GM15510 (cell line): ENCODE data around the gene RABGGTA.

Source experiments
- POLR2A ChIP-seq: IDR thresholded peaks from 3 replicates; pipeline ENCODE4 v1.6.1; 2011; ENCODE audit warnings: borderline replicate concordance; ENCODE audit not compliant: insufficient read length; ENCODE audit errors: extremely low read depth

The RABGGTA gene

GRCh38 chr14:24291446-24292117, 20.2 kb upstream of the RABGGTA start:
- no peak for TF ChIP-seq POLR2A

DNA sequence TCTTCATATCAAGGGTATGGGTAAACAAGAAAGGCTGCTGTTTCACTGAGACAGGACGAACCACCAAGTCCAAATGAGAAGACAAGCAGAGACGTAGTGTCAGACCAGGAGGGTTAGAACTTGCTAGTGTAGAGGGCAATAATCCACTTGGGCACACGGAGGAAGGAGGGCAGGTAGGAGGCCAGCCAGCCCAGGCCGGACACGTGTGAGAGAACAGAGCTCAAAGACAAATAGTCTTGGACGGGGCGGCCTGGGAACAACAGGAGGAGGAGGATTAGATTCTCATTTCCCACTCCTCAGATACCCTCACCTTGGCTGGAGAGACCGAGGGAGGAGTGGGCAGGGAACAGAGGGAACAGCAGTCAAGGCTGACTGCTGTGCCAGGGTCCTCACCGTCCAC, 19.3 kb upstream of the RABGGTA start:
- no peak for TF ChIP-seq POLR2A

DNA sequence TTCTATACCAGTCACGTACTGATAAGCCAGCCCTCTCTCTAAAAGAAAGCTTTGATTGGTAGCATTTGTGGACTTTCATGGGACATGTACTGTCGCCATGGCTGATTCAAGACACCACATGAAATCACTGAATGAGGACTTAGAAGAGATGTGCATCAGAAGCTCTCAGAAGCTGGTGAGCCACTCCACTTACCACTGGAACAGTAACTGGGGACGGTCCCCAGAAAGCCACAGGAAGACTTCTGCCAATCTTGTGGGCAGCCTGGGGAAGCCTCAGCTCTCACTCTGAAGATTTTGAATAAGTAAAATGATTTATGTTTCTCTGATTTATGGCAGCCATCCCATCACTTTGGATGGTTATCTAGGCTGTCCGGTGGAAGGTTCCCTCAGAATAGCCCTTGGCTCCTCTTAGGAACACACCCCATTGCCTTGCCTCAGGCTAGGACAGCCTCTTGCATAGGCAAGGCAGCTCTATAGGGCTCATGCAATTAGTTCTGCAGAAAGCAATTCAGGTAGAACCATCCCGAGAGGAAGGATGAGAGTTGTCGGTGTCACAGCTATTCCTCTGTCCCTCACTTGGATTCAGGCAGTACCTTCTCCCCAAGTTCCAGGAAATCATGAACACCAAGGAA, 18.4 kb upstream of the RABGGTA start:
- no peak for TF ChIP-seq POLR2A

GRCh38 chr14:24286996-24287395, 15.6 kb upstream of the RABGGTA start:
- no peak for TF ChIP-seq POLR2A

DNA sequence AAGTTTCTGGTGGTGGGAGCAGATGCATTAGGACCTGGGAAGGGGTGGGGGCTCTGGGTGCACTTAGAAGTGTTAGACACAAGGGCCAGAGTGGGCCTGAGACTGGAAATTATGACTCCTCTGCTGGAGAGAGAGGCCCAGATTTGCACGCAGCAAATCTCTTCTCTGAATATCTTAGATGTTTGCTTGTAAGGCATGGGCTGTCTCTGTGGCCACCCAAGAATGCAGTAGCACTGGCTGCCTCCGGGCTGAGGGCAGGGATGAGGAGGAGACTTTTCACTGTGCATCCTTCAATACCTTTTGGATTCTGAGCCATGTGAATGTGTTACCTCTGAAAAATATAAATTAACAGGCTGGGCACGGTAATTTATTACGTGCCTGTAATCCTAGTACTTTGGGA, 14.0 kb upstream of the RABGGTA start:
- TF ChIP-seq POLR2A: no peak

GRCh38 chr14:24284501-24285035, 13.2 kb upstream of the RABGGTA start:
- no peak for TF ChIP-seq POLR2A

GRCh38 chr14:24283796-24284460, 12.5 kb upstream of the RABGGTA start:
- TF ChIP-seq POLR2A: no peak

- no peak for TF ChIP-seq POLR2A
These were observed 11.3 kb upstream of the RABGGTA start for GRCh38 chr14:24282736-24283135.

DNA sequence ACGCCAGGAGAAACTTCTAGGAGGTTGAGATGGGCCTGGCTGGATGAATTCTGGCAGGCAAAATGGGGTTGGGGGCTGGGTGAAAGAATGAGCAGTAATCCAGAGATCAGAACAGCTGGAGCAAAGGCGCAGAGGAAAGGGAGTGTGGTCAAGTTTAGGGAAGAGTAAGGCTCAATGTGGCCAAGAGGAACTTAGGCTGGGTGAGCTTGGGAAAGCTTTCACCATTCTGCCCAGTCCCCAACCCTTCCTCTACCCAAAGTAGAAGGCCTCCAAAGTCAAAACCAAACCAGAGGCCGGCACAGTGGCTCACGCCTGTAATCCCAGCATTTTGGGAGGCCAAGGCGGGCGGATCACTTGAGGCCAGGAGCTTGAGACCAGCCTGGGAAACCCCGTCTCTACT, 10.2 kb upstream of the RABGGTA start:
- TF ChIP-seq POLR2A: no peak

DNA sequence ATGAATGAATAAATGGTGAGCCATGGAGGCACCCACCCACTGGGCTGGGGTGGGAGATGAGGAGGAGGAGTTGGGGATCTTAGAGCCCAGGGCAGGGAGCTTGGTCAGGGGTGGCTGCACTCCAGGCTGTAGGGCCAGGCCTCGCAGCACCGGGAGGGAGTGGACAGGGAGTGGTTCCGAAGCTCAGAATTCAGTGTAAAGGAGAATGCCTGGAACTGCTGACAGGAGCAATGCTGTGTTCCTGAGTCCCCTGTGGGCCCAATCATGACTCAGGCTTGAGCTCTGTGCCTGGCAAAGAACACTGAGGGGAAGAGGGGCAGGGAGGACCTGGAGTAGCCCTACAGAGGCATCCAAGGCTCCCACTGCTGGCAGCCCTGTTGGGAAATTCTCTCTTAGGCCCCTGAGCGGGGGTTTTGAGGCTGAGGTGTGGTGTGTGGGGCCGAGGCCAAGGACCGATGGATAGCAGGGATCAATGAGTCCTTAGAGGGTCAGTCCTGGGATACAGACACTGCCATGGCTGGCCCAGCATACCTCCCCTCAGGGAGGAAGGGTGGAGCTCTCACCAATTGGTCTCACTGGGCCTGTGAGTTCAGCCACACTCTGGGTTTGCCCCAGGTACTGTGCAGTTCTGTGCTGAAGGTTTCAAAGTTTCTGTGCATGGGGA, 9.5 kb upstream of the RABGGTA start:
- TF ChIP-seq POLR2A: no peak

- TF ChIP-seq POLR2A: no peak
These were observed 8.1 kb upstream of the RABGGTA start for GRCh38 chr14:24279301-24280186.

GRCh38 chr14:24278424-24278823, 7.0 kb upstream of the RABGGTA start:
- TF ChIP-seq POLR2A: no peak

GRCh38 chr14:24277606-24278321, 6.4 kb upstream of the RABGGTA start:
- TF ChIP-seq POLR2A: no peak

GRCh38 chr14:24277071-24277470, 5.7 kb upstream of the RABGGTA start:
- TF ChIP-seq POLR2A: no peak
